HG02642 (cell line): ENCODE results near the gene FFAR3.

Experiments
- ATAC-seq: cut with Tn5 transposase; IDR thresholded peaks from one replicate; pipeline ENCODE4 v1.9.1; 2021; ENCODE audit warnings: mild to moderate bottlenecking; ENCODE audit not compliant: unreplicated experiment, poor library complexity

FFAR3 gene, protein sequence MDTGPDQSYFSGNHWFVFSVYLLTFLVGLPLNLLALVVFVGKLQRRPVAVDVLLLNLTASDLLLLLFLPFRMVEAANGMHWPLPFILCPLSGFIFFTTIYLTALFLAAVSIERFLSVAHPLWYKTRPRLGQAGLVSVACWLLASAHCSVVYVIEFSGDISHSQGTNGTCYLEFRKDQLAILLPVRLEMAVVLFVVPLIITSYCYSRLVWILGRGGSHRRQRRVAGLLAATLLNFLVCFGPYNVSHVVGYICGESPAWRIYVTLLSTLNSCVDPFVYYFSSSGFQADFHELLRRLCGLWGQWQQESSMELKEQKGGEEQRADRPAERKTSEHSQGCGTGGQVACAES

DNA sequence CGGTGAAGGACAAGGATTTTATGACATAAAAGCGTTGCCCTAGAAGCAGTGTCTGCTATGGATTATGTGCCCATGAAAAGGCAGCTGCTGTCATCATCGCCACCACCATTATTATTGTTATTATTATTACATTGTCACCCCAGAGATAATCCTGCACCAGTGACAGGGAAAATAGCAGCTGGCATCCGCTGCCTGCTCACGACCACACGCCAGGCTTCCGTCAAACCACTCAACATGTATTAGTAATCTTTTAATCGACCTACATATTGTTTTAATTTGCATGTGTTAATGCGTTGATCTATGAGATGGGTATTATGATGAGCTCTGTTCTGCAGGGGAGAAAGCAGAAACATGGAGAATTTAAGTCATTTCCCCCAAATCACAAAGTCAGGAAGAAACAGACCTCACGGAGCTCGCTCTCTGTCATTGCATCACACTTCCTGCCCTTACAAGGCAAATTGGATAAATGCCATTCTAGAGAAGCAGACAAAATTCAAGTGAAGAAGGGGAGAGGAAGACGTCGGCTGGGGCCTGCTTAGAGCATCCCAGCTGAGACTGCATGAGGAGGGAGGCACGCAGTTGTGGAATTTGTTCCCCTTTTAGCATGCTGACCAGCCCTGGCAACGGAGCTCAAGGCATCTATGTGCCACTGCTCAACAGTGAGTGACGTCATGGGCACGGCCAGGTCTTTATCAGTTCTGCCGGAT lies at the start of gene FFAR3:
FFAR3 (plus strand) TSS at position 594 of the 707 bp plus-strand sequence. CDS start 431 bp downstream, outside the sequence.
- no peak for ATAC-seq

- no peak for ATAC-seq
These were observed 49.4 kb upstream of the FFAR3 start for GRCh38 chr19:35308910-35309309.

- no peak for ATAC-seq
These were observed 48.6 kb upstream of the FFAR3 start for GRCh38 chr19:35309481-35310279.

DNA sequence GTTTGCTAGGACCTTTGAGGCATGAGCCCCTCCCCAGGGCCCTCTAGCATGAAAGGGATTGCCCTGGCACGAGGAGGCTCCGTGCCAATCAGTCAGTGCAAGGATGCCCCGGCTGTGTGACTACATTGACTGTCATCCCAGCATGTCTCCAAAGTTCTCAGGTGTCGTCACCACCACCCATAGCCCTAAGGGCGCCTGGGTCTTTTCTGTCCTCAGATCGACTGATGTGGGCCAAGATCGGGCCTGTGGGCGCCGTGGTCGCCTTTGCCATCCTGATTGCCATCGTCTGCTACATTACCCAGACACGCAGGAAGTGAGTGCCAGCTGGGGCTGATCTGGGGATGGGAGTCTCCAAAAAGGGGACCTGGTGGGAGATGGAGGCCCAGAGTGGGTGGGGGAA lies 47.9 kb upstream of the FFAR3 start:
- no peak for ATAC-seq

GRCh38 chr19:35310811-35311465 lies 47.3 kb upstream of the FFAR3 start:
- no peak for ATAC-seq

GRCh38 chr19:35311901-35312665 lies 46.2 kb upstream of the FFAR3 start:
- no peak for ATAC-seq

GRCh38 chr19:35313587-35313986 lies 44.7 kb upstream of the FFAR3 start:
- no peak for ATAC-seq

- ATAC-seq, result no peak
These were observed 44.2 kb upstream of the FFAR3 start for GRCh38 chr19:35314031-35314430.

GRCh38 chr19:35314858-35315470 lies 43.3 kb upstream of the FFAR3 start:
- ATAC-seq, result no peak

DNA sequence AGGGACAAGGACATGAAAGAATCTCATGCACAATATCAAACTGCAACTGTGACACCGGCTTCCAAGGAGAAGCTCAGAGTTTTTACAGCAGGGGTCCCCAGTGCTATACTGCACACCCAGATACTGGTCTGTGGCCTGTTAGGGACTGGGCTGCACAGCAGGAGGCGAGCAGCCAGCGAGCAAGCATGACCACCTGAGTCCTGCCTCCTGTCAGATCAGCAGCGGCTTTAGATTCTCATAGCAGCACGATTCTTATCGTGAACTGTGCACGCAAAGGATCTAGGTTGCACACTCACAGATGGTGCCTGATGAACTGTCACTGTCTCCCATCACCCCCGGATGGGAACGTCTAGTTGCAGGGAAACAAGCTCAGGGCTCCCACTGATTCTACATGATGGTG lies 42.4 kb upstream of the FFAR3 start:
- ATAC-seq, result no peak

DNA sequence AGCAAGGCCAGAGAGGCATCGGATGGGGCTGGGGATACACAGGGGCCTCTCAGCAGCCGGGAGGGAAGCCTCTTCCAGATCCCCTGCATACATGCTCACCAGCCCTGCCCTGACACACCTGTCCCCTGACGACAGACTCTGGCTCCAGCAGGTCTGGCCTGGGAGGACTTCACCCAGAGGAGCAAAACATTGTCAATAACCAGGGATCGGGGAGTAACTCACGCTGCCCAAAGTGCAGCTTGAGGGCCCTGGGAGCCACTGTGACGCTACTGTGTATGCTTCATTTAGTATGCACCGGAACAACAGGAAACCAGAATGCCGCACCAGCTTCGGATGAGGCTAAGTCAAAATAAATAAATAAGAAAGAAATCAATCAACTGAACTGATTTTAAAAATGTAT lies 41.7 kb upstream of the FFAR3 start:
- no peak for ATAC-seq

DNA sequence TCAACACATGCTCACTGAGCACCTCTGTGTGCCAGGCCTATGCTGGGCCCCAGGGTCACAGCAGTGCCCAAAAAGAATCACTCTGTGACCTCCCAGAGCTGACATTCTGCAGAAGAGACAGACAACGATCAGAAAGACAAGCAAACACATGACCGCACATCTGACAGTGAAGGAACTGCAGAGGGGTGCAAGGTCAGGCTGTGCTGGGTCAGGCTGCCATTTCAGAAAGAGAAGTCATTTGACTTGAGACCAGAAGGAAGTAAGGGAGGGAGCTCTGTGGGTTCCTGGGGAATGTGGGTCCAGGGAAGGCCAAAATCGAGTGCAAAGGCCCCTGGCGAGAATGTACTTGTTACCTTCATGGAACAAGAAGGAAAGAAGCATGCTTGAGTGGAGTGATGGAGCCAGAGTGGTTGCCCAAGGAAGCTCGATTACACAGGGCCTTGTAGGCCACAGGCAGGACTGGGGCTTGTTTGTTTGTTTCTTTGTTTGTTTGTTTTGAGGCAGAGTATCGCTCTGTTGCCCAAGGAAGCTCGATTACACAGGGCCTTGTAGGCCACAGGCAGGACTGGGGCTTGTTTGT lies 40.7 kb upstream of the FFAR3 start:
- ATAC-seq, result no peak

- ATAC-seq, result no peak
These were observed 39.4 kb upstream of the FFAR3 start for GRCh38 chr19:35318679-35319448.

DNA sequence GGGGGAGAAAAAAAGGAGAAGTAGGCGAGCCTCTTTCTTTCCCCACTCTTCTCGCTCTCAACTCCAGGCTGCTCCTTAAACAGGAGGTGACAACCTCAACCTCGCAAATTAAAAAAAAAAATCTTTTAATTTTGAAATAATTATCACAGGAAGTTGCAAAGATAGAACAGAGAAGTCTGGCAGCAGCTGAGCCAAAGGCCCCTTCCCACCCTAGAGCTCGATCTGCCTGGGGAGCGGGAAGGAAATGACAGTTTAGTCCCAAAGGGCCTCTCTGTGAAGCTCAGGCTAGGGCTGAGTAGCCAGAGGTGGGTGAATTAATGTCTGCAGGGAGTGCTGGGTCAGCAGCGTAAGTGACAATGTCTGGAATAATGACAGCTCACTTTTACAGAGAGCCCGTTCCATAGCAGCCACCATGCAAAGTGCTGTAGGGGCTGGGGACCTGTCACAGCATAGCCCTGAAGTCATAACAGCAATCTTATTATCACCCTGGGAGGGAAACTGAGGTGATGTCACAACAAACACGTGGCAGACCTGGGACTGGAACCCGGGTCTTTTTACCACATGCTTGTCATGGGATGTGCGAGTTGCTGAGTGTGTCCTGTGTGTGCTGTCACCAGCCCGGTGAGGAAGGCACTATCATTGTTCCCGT lies 38.1 kb upstream of the FFAR3 start:
- ATAC-seq, result no peak

GRCh38 chr19:35321291-35321690 lies 37.0 kb upstream of the FFAR3 start:
- no peak for ATAC-seq

DNA sequence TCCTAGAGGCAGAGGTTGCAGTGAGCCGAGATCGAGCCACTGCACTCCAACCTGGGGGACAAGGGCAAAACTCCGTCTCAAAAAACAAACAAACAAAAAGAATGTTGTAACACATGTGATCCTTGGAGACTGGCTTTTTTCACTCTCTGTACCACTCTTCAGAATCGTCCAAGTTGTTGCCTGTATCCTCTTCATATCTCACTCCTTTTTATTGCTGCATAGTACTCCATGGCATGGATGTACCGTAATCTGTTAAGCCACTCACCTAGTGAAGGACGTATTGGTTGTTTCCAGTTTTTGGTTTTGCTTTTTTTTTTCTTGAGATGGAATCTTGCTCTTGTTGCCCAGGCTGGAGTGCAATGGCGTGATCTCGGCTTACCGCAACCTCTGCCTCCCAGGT lies 36.2 kb upstream of the FFAR3 start:
- ATAC-seq, result no peak

- no peak for ATAC-seq
These were observed 30.6 kb upstream of the FFAR3 start for GRCh38 chr19:35327642-35328041.

DNA sequence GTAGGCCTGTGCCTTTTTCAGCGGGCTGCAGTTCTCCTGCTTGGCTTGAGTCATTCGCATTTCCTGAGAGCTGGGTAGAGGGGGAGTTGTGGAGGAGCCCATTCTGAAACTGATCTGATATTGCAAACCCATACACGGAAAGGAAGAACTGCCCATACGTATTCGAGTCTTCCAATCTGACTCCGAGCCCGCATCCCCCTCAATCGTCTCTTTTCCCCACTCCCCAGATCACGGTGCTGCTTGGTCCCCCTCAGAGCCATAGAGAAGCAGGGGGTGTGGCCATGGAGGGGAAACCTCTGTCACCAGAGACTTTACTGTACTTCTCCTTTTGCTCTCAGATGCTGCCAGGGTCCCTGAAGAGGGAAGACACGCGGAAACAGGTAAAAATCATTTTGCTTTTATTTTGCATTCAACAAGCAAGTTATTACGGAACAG lies 29.4 kb upstream of the FFAR3 start, which contains the start of gene CD22:
CD22 (plus strand) TSS at position 337 of the 435 bp plus-strand sequence. CDS start 2,854 bp downstream, outside the sequence.
- ATAC-seq, result no peak
